Measurements from ENCODE around the gene E2F7. TPM values are rescaled to one million over a fixed set of nuclear protein-coding genes. Genes with fewer than 3 reads are reported as not detected.

The E2F7 gene
- total RNA-seq, 1 experiment from 2014 or later = 40.2 TPM

DNA sequence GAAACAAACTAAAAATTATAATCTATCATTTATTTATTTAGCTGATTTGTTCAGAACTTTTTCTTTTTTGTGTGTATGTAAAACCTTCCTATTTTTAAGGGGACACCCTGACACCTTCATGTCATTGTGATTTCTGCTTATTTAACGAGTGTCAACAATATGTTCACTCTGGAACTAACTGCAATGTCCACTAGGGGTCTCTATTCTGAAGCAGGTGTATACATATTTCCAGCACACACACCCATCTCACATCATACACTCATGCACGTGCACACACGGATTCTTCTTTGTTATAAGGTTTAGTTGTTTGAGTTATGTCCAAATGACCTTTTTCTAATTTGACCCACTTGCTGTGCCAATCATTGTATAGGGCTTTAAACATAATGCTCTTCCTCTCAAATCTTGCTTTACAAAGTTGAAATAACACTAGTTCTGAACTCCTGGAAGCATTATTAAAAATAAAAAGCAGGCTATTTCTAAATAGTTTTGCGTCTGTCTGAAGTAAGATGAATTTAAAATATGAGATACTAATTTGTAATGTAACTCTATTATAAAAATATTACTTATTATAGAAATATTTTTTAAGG is 15.5 kb downstream of the E2F7 start:
- intact Hi-C loops (cut with micrococcal nuclease; ENCODE audit: unreplicated experiment) = loop anchor here (1.0 to 5.0 kb wide), 2 partner anchors 102 to 635 kb away; no protein-coding TSS in a partner anchor
- Mint-ChIP-seq H3K27me3 (ENCODE audit: unreplicated experiment) (no peaks in the 10 kb centered on the region), H3K9me3 (ENCODE audit: low read depth, unreplicated experiment) (no peaks in the 10 kb centered on the region), H3K36me3 (ENCODE audit: insufficient read depth, unreplicated experiment) (peaks cover 62% of the 10 kb centered on the region), H3K4me1 (ENCODE audit: low read depth, unreplicated experiment) (peaks cover 31% of the 10 kb centered on the region), H3K27ac (ENCODE audit: unreplicated experiment) (peak overlapping the region; percentile 65), H3K4me3 (ENCODE audit: low read depth, unreplicated experiment) (no peak overlapping the region)
- BruUV-seq (replicated peaks) = no TSS peak
- CTCF ChIA-PET = interaction anchor here (0.9 kb wide), 1 partner anchor 275 kb away, joined by 3 read pairs; no protein-coding TSS in a partner anchor
- TF ChIP-seq, protein P1, sequence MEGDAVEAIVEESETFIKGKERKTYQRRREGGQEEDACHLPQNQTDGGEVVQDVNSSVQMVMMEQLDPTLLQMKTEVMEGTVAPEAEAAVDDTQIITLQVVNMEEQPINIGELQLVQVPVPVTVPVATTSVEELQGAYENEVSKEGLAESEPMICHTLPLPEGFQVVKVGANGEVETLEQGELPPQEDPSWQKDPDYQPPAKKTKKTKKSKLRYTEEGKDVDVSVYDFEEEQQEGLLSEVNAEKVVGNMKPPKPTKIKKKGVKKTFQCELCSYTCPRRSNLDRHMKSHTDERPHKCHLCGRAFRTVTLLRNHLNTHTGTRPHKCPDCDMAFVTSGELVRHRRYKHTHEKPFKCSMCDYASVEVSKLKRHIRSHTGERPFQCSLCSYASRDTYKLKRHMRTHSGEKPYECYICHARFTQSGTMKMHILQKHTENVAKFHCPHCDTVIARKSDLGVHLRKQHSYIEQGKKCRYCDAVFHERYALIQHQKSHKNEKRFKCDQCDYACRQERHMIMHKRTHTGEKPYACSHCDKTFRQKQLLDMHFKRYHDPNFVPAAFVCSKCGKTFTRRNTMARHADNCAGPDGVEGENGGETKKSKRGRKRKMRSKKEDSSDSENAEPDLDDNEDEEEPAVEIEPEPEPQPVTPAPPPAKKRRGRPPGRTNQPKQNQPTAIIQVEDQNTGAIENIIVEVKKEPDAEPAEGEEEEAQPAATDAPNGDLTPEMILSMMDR (IDR thresholded peaks at IDR 0.05; ENCODE audit: unreplicated experiment) = peak; percentile 69
- DNase-seq = peak; percentile 55

- Mint-ChIP-seq H3K9me3 (ENCODE audit: low read depth, unreplicated experiment) (no peaks in the 10 kb centered on the region), H3K36me3 (ENCODE audit: insufficient read depth, unreplicated experiment) (peaks cover 68% of the 10 kb centered on the region), H3K27ac (ENCODE audit: unreplicated experiment) (no peak overlapping the region), H3K4me1 (ENCODE audit: low read depth, unreplicated experiment) (peaks cover 15% of the 10 kb centered on the region), H3K4me3 (ENCODE audit: low read depth, unreplicated experiment) (no peak overlapping the region), H3K27me3 (ENCODE audit: unreplicated experiment) (no peaks in the 10 kb centered on the region)
- CTCF ChIA-PET = no interaction called here
- DNase-seq = no peak
- TF ChIP-seq, protein P1 (IDR thresholded peaks at IDR 0.05; ENCODE audit: unreplicated experiment) = no peak
- BruUV-seq (replicated peaks) = no TSS peak
- intact Hi-C loops (cut with micrococcal nuclease; ENCODE audit: unreplicated experiment) = no loop called here
Observed at GRCh38 chr12:77047341-77048109, 17.8 kb downstream of the E2F7 start.

DNA sequence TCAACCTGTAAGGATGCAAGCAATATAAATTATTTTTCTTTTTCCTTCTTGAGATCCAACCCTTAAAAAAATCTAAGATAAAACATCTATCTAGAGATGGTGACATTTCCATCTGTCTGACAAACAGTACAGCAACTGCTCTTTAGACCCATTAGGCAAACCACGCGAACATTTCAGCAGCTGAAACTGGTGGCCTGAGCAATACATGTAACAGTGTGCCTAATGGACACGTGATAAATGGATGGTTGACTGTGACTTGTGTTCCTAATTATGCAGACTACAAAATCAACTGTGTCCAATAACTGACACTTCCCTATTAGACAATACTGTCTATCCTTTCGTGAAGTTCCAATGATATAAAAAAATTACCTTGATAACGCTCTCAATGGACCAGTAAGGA is 18.9 kb downstream of the E2F7 start:
- BruUV-seq (replicated peaks) = no TSS peak
- Mint-ChIP-seq H3K4me1 (ENCODE audit: low read depth, unreplicated experiment) (peaks cover 9% of the 10 kb centered on the region), H3K27ac (ENCODE audit: unreplicated experiment) (no peak overlapping the region), H3K27me3 (ENCODE audit: unreplicated experiment) (no peaks in the 10 kb centered on the region), H3K4me3 (ENCODE audit: low read depth, unreplicated experiment) (no peak overlapping the region), H3K9me3 (ENCODE audit: low read depth, unreplicated experiment) (no peaks in the 10 kb centered on the region), H3K36me3 (ENCODE audit: insufficient read depth, unreplicated experiment) (peaks cover 77% of the 10 kb centered on the region)
- CTCF ChIA-PET = no interaction called here
- TF ChIP-seq, protein P1 (IDR thresholded peaks at IDR 0.05; ENCODE audit: unreplicated experiment) = no peak
- DNase-seq = no peak
- intact Hi-C loops (cut with micrococcal nuclease; ENCODE audit: unreplicated experiment) = no loop called here

- H3K4me1 Mint-ChIP-seq (ENCODE audit: low read depth, unreplicated experiment) = peaks cover 3% of the 10 kb centered on the region
- no peak overlapping the region for H3K4me3 Mint-ChIP-seq (ENCODE audit: low read depth, unreplicated experiment)
- BruUV-seq (replicated peaks) = no TSS peak
- no peaks in the 10 kb centered on the region for H3K27me3 Mint-ChIP-seq (ENCODE audit: unreplicated experiment)
- intact Hi-C loops (cut with micrococcal nuclease; ENCODE audit: unreplicated experiment) = no loop called here
- TF ChIP-seq, protein P1 (IDR thresholded peaks at IDR 0.05; ENCODE audit: unreplicated experiment) = no peak
- no peak for DNase-seq
- CTCF ChIA-PET = no interaction called here
- H3K9me3 Mint-ChIP-seq (ENCODE audit: low read depth, unreplicated experiment) = no peaks in the 10 kb centered on the region
- H3K27ac Mint-ChIP-seq (ENCODE audit: unreplicated experiment) = no peak overlapping the region
- peaks cover 89% of the 10 kb centered on the region for H3K36me3 Mint-ChIP-seq (ENCODE audit: insufficient read depth, unreplicated experiment)
Observed at GRCh38 chr12:77045183-77045582, 20.2 kb downstream of the E2F7 start.
